Astrocyte of the spinal cord (primary cell): Measurements from ENCODE around the gene COG5.

Source experiments
- DNase-seq: peaks from one replicate; pipeline ENCODE4 v3.0.0; 2011; ENCODE audit warnings: low read depth, low spot score
- H3K4me3 ChIP-seq: 2 replicates; pipeline ENCODE4 v1.5.1; 2011; ENCODE audit warnings: low read depth, mild to moderate bottlenecking, low read length, moderate library complexity
- in situ Hi-C: cut with HindIII; loops from 2 replicates; pipeline ENCODE4 v1.10.0; 2017; ENCODE audit warnings: low sequenced_read_pairs
- TF ChIP-seq, protein P1 (sequence below): IDR thresholded peaks from 2 replicates; pipeline ENCODE4 v1.5.1; 2012; ENCODE audit warnings: low read depth, mild to moderate bottlenecking, low read length, inconsistent platforms

The COG5 gene

GRCh38 chr7:107353701-107354100 lies 210.0 kb downstream of the COG5 start:
- in situ Hi-C loops: no loop called here
- TF ChIP-seq, protein P1, sequence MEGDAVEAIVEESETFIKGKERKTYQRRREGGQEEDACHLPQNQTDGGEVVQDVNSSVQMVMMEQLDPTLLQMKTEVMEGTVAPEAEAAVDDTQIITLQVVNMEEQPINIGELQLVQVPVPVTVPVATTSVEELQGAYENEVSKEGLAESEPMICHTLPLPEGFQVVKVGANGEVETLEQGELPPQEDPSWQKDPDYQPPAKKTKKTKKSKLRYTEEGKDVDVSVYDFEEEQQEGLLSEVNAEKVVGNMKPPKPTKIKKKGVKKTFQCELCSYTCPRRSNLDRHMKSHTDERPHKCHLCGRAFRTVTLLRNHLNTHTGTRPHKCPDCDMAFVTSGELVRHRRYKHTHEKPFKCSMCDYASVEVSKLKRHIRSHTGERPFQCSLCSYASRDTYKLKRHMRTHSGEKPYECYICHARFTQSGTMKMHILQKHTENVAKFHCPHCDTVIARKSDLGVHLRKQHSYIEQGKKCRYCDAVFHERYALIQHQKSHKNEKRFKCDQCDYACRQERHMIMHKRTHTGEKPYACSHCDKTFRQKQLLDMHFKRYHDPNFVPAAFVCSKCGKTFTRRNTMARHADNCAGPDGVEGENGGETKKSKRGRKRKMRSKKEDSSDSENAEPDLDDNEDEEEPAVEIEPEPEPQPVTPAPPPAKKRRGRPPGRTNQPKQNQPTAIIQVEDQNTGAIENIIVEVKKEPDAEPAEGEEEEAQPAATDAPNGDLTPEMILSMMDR: no peak
- H3K4me3 ChIP-seq: no peak overlapping the region
- DNase-seq: no peak

- H3K4me3 ChIP-seq: no peak overlapping the region
- in situ Hi-C loops: no loop called here
- no peak for DNase-seq
- TF ChIP-seq, protein P1: no peak
Measured at GRCh38 chr7:107345898-107346297, 217.8 kb downstream of the COG5 start.

DNA sequence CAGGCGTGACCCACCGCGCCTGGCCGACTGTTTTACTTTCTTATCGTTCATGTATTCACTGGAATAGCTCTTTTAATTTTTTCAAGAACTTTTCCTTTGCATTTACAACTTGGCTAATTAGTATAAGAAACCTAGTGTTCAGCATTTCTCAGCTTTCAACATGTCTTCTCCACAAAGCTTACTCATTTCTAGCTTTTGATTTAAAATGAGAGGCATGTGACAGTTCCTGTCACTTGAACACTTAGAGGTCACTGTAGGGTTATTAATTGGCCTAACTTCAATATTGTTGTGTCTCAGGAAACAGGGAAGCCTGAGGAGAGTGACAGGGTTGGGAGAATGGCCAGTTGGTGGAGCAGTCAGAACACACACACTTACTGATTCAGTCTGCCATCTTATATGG lies 218.9 kb downstream of the COG5 start:
- H3K4me3 ChIP-seq: no peak overlapping the region
- in situ Hi-C loops: no loop called here
- TF ChIP-seq, protein P1: no peak
- DNase-seq: no peak

DNA sequence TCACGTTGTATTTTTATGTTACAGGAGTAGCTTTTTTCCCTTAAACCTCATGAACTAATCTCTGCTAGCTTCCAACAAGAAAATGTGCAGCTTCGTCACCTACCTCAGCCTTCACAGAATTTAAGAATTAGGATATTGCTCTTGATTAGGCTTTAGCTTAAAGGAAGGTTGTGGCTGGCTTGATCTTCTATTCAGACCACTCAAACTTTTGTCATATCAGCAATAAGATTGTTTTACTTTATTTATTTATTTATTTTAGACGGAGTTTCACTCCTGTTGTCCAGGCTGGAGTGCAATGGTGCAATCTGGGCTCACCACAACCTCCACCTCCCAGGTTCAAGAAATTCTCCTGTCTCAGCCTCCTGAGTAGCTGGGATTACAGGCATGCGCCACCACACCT lies 219.4 kb downstream of the COG5 start:
- DNase-seq: no peak
- TF ChIP-seq, protein P1: no peak
- in situ Hi-C loops: no loop called here
- H3K4me3 ChIP-seq: no peak overlapping the region

DNA sequence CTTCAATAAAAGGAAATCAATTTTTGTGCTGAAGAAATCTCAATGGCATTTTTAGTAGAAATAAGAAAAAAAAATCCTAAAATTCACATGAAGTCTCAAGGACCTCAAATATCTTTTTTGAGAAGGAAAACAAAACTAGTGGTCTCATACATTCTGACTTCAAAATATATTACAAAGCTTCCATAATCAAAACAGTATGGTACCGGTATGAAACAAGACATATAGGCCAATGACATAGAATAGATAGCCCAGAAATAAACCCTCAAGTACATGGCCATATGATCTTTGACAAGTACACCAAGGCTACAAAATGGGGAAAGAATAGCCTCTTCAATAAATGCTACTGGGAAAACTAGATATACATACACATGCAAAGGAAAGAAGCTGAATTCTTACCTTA lies 225.6 kb downstream of the COG5 start:
- DNase-seq: no peak
- TF ChIP-seq, protein P1: no peak
- H3K4me3 ChIP-seq: no peak overlapping the region
- in situ Hi-C loops: no loop called here

DNA sequence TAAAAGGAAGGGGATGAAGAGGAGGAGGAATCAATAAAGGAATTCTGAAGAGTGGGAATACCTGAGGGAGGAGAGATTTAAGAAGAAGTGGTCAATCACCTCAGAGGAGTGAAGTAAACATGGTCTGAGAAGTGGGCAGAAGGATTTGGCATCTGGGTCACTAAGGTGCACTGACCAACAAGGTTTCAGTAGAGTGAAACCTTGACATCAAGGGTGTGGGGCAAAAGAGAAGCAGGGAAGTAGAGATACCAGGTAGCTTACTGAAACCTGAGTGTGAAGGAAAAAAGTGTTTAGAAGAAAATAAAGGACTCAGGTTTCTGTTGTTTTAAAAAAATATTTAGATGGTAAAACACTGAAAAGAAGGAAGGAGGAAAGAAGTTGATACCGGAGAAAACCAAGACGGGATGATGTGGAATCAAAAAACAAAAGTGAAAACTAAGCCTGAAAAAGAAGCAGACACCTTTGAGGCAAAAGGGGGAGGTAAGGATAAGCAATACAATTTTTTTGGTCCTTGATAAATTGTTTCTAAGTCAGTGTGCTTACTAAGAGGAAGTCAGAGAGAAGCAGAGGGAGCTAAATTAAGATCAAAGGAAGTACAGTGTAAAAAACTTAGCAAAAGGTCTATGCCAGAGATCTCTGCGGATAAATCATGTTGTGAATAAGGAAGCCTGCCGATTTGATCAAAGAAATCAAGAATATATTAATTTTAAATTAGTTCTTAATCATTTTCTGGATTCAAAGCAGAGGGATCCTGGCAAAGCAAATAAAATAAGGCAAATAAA lies 231.0 kb downstream of the COG5 start:
- in situ Hi-C loops: no loop called here
- TF ChIP-seq, protein P1: no peak
- no peak for DNase-seq

More for the DNA sequence above, 231.0 kb downstream of the COG5 start:
- H3K4me3 ChIP-seq: no peak overlapping the region
